Vagina (tissue), 2 donors: ENCODE results near the gene ELP4. TPM values are rescaled to one million over a fixed set of nuclear protein-coding genes. Genes with fewer than 3 reads are reported as not detected.
"Not testable (repeated sequence)": the region's sequence is repeated elsewhere in the genome, so short reads cannot be mapped to it uniquely, and the experiment has no call there.

Experiments used
- DNase-seq, 2 donors: peaks; one replicate each; pipeline ENCODE4 v3.0.0-alpha.2; 2017; ENCODE audit errors: extremely low spot score in 2 of 2
- H3K27ac ChIP-seq: fragments of 200-600 bp; sonication (generic); one replicate; pipeline ENCODE4 v1.5.1; 2019
- H3K27me3 ChIP-seq: fragments of 200-600 bp; sonication (generic); one replicate; pipeline ENCODE4 v1.5.1; 2019
- H3K36me3 ChIP-seq, 2 donors: fragments of 200-600 bp; sonication (generic); one replicate each; pipeline ENCODE4 v1.5.1; 2017 to 2019
- H3K4me1 ChIP-seq: fragments of 200-600 bp; sonication (generic); one replicate; pipeline ENCODE4 v1.5.1; 2019
- H3K4me3 ChIP-seq, 2 donors: fragments of 200-600 bp; sonication (generic); 1 replicate in 1 of 2; 2 replicates in 1 of 2; pipeline ENCODE4 v1.5.1; 2016 to 2019
- H3K9me3 ChIP-seq: fragments of 200-600 bp; sonication (generic); one replicate; pipeline ENCODE4 v1.5.1; 2019
- POLR2A ChIP-seq, 2 donors: fragments of 450-650 bp; IDR thresholded peaks; one replicate each; pipeline ENCODE4 v1.6.1; 2017; ENCODE audit warnings: antibody characterized with exemption in 2 of 2, mild to moderate bottlenecking in 2 of 2, moderate library complexity in 2 of 2
- POLR2AphosphoS5 ChIP-seq, 2 donors: sonication (generic); formaldehyde crosslinking; IDR thresholded peaks; one replicate each; pipeline ENCODE4 v1.9.0; 2017; ENCODE audit warnings: antibody characterized with exemption in 2 of 2, mild to moderate bottlenecking in 2 of 2, low read depth in 1 of 2; ENCODE audit not compliant: insufficient read depth in 1 of 2
- intact Hi-C: fragments of 100-400 bp; cut with DNase I; formaldehyde crosslinking; loops from one replicate; pipeline ENCODE4 v1.15.1; 2023
- total RNA-seq: library from RNA; depleted of rRNA; stranded (reverse); fragments of >200 nt; gene quantifications from one replicate; pipeline ENCODE4 v1.2.3, GENCODE V29; 2016
- TF ChIP-seq, protein P1 (sequence below), 3 experiments: fragments of 450-650 bp in 2 of 3; fragments of 200-600 bp in 1 of 3; sonication (generic) in 1 of 3; IDR thresholded peaks; one replicate each; pipeline ENCODE4 v1.5.1; 2017 to 2019; ENCODE audit warnings: antibody characterized with exemption in 3 of 3, mild to moderate bottlenecking in 2 of 3, moderate library complexity in 2 of 3

ELP4 gene
- total RNA-seq, 1 donor from 2014 or later = 23.3 TPM

DNA sequence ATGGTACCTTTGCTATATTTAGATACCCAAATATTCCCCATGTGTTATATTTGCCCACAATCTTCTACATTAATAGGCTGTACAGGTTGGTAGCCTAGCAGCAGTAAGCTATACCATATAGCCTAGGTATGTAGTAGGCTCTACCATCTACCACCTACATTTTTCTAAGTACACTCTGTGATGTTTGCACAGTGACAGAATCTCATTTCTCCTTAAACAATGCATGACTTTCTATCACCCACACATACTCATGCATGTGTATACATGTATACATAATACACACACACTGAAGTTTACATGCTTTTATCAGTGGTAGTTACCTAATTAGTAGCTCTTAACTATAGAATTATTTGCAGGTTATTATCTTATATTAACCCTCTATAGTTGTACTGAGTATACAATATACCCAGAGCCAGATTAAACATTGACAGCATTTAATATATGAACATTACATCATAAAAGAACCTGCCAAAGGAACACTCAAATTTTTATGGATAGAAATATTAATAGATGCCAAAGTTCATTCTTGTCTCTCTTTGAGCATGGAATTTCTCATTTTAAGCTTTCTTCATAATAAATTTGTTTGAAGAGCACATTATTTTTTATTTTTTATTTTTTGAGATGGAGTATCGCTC, 51.4 kb downstream of the ELP4 start:
- H3K36me3 ChIP-seq = no peaks in the 10 kb centered on the region
- H3K9me3 ChIP-seq = no peaks in the 10 kb centered on the region
- H3K4me1 ChIP-seq = no peaks in the 10 kb centered on the region
- intact Hi-C loops = no loop called here
- no peak overlapping the region for H3K27ac ChIP-seq
- H3K4me3 ChIP-seq = no peak overlapping the region
- DNase-seq = no peak
- no peaks in the 10 kb centered on the region for H3K27me3 ChIP-seq
- TF ChIP-seq POLR2A (IDR thresholded peaks at IDR 0.05) (no peak), POLR2AphosphoS5 (IDR thresholded peaks at IDR 0.05; ENCODE audit: insufficient read depth in 1 of 2, low read depth in 1 of 2) (no peak)
- TF ChIP-seq, protein P1, sequence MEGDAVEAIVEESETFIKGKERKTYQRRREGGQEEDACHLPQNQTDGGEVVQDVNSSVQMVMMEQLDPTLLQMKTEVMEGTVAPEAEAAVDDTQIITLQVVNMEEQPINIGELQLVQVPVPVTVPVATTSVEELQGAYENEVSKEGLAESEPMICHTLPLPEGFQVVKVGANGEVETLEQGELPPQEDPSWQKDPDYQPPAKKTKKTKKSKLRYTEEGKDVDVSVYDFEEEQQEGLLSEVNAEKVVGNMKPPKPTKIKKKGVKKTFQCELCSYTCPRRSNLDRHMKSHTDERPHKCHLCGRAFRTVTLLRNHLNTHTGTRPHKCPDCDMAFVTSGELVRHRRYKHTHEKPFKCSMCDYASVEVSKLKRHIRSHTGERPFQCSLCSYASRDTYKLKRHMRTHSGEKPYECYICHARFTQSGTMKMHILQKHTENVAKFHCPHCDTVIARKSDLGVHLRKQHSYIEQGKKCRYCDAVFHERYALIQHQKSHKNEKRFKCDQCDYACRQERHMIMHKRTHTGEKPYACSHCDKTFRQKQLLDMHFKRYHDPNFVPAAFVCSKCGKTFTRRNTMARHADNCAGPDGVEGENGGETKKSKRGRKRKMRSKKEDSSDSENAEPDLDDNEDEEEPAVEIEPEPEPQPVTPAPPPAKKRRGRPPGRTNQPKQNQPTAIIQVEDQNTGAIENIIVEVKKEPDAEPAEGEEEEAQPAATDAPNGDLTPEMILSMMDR (IDR thresholded peaks at IDR 0.05) = no peak

DNA sequence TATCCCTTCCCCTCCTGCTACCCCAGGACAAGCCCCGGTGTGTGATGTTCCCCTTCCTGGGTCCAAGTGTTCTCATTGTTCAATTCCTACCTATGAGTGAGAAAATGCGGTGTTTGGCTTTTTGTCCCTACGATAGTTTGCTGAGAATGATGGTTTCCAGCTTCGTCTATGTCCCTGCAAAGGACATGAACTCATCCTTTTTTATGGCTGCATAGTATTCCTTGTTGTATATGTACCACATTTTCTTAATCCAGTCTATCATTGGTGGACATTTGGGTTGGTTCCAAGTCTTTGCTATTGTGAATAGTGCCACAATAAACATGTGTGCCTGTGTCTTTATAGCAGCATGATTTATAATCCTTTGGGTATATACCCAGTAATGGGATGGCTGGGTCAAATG, 55.0 kb downstream of the ELP4 start:
- intact Hi-C loops, H3K4me1 ChIP-seq, H3K4me3 ChIP-seq, H3K27ac ChIP-seq, H3K36me3 ChIP-seq, H3K9me3 ChIP-seq, H3K27me3 ChIP-seq, DNase-seq: not testable (repeated sequence)

DNA sequence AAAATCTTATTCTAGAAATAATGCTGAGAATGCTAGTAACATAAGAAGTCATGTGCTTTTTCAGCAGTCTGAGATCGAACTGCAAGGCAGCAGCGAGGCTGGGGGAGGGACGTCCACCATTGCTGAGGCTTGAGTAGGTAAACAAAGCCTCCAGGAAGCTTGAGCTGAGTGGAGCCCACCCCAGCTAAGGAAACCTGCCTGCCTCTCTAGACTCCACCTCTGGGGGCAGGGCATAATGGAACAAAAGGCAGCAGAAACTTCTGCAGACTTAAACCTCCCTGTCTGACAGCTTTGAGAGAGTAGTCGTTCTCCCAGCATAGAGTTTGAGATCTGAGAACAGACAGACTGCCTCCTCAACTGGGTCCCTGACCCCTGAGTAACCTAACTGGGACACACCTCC, 64.6 kb downstream of the ELP4 start:
- H3K27me3 ChIP-seq, H3K36me3 ChIP-seq, H3K4me1 ChIP-seq, H3K27ac ChIP-seq, intact Hi-C loops, H3K4me3 ChIP-seq, DNase-seq, H3K9me3 ChIP-seq: not testable (repeated sequence)

DNA sequence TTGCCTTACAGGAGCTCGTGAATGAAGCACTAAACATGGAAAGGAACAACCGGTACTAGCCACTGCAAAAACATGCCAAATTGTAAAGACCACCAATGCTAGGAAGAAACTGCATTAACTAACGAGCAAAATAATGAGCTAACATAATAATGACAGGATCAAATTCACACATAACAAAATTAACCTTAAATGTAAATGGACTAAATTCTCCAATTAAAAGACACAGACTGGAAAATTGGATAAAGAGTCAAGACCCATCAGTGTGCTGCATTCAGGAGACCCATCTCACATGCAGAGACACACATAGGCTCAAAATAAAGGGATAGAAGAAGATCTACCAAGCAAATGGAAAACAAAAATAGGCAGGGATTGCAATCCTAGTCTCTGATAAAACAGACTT, 66.2 kb downstream of the ELP4 start:
- H3K4me1 ChIP-seq, intact Hi-C loops, H3K36me3 ChIP-seq, DNase-seq, H3K27me3 ChIP-seq, H3K9me3 ChIP-seq, H3K27ac ChIP-seq, H3K4me3 ChIP-seq: not testable (repeated sequence)

DNA sequence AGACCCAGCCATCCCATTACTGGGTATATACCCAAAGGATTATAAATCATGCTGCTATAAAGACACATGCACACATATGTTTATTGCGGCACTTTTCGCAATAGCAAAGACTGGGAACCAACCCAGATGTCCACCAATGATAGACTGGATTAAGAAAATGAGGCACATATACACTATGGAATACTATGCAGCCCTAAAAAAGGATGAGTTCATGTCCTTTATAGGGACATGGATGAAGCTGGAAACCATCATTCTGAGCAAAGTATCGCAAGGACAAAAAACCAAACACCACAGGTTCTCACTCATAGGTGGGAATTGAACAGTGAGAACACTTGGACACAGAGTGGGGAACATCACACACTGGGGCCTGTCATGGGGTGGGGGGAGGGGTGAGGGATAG, 69.8 kb downstream of the ELP4 start:
- intact Hi-C loops, H3K4me3 ChIP-seq, H3K36me3 ChIP-seq, H3K27ac ChIP-seq, DNase-seq, H3K4me1 ChIP-seq, H3K27me3 ChIP-seq, H3K9me3 ChIP-seq: not testable (repeated sequence)

DNA sequence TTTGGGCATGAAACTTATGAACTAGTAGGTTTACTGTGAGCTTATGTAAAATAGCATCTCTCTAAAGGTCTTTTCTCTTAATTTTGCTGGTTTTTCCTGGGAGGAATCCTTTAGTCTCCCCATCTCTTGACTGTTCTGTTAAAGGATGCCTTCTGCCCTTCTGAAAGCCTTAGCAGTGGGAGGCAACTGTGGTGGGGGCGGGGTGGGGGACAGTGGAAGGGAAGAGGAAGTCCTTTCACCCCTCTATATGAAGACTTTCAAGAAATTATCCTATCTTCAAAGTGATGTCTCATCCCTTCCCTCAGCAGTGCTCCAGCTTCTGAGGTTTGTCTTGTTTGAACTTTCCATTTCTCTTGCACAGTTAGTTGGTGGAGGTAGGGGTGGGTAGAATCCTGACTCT, 73.1 kb downstream of the ELP4 start:
- no peaks in the 10 kb centered on the region for H3K4me1 ChIP-seq
- H3K27ac ChIP-seq = no peak overlapping the region
- no peak overlapping the region for H3K4me3 ChIP-seq
- TF ChIP-seq, protein P1 (IDR thresholded peaks at IDR 0.05) = no peak
- TF ChIP-seq POLR2AphosphoS5 (IDR thresholded peaks at IDR 0.05; ENCODE audit: insufficient read depth in 1 of 2, low read depth in 1 of 2) (no peak), POLR2A (IDR thresholded peaks at IDR 0.05) (no peak)
- H3K9me3 ChIP-seq = no peaks in the 10 kb centered on the region
- no peaks in the 10 kb centered on the region for H3K27me3 ChIP-seq
- intact Hi-C loops = no loop called here
- DNase-seq = no peak
- H3K36me3 ChIP-seq = no peaks in the 10 kb centered on the region

DNA sequence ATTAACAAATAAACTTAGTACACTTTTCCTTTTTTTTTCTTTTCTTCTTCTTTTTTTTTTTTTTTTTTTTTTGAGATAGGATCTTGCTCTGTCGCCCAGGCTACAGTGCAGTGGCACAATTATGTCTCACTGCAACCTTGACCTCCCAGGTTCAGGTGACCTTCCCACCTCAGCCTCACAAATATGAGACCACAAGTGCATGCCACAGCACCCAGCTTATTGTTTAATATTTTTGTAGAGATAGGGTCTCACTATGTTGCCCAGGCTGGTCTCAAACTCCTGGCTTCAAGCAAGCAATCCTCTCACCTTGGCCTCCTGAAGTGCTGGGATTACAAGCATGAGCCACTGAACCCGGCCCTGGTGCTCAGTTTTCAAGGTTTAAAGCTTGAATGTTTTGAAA, 88.9 kb downstream of the ELP4 start:
- no peak overlapping the region for H3K27ac ChIP-seq
- H3K36me3 ChIP-seq = no peaks in the 10 kb centered on the region
- no peak for DNase-seq
- intact Hi-C loops = no loop called here
- no peak overlapping the region for H3K4me3 ChIP-seq
- H3K9me3 ChIP-seq = no peaks in the 10 kb centered on the region
- TF ChIP-seq POLR2A (IDR thresholded peaks at IDR 0.05) (no peak), POLR2AphosphoS5 (IDR thresholded peaks at IDR 0.05; ENCODE audit: insufficient read depth in 1 of 2, low read depth in 1 of 2) (no peak)
- H3K4me1 ChIP-seq = no peaks in the 10 kb centered on the region
- no peaks in the 10 kb centered on the region for H3K27me3 ChIP-seq
